Right lobe of liver (tissue), 4 donors: ENCODE measurements around the gene NOS1AP.

Experiments used
- POLR2A ChIP-seq: fragments of 450-650 bp; IDR thresholded peaks from one replicate; pipeline ENCODE4 v1.6.1; 2017; ENCODE audit warnings: antibody characterized with exemption, mild to moderate bottlenecking
- TF ChIP-seq, protein P1 (sequence below), 4 donors: fragments of 200-600 bp in 3 of 4; fragments of 450-650 bp in 1 of 4; IDR thresholded peaks; one replicate each; pipeline versions ENCODE4 v1.5.1 to v1.8.0; 2016 to 2022; ENCODE audit warnings: antibody characterized with exemption in 4 of 4, mild to moderate bottlenecking in 2 of 4
- donor health status: DM: no; HTN: no; CAD: no.
- donor health status: DM: no; HTN: no; CAD: no.
- donor health status: DM: no; HTN: yes; CAD: no.

DNA sequence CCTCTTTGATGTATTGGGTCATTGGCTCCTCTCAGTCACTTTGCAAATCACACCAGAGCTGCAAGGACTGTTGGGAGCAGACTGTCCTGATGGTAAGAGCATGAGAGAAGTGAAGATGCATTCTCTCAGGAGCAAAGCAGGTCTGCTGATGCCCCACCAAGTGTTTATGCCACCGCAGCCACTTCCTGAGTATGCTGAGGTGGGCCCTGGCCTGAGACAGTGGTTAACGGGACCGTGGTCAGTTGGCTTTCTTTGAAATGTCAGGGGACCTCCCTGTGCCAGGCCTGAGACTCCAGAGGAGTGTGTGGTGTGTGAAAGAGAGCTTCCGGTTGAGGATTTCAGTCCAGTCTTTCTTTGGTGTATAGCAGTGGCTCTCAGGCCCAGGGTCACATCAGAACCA lies 227.7 kb downstream of the NOS1AP start:
- TF ChIP-seq, protein P1, sequence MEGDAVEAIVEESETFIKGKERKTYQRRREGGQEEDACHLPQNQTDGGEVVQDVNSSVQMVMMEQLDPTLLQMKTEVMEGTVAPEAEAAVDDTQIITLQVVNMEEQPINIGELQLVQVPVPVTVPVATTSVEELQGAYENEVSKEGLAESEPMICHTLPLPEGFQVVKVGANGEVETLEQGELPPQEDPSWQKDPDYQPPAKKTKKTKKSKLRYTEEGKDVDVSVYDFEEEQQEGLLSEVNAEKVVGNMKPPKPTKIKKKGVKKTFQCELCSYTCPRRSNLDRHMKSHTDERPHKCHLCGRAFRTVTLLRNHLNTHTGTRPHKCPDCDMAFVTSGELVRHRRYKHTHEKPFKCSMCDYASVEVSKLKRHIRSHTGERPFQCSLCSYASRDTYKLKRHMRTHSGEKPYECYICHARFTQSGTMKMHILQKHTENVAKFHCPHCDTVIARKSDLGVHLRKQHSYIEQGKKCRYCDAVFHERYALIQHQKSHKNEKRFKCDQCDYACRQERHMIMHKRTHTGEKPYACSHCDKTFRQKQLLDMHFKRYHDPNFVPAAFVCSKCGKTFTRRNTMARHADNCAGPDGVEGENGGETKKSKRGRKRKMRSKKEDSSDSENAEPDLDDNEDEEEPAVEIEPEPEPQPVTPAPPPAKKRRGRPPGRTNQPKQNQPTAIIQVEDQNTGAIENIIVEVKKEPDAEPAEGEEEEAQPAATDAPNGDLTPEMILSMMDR (IDR thresholded peaks at IDR 0.05), result no peak
- no peak for TF ChIP-seq POLR2A
